Measurements from ENCODE around the gene TBC1D1. TPM values are rescaled to one million over a fixed set of nuclear protein-coding genes. Genes with fewer than 3 reads are reported as not detected.

Gene TBC1D1
- total RNA-seq, 1 donor from 2014 or later, result 107 TPM

DNA sequence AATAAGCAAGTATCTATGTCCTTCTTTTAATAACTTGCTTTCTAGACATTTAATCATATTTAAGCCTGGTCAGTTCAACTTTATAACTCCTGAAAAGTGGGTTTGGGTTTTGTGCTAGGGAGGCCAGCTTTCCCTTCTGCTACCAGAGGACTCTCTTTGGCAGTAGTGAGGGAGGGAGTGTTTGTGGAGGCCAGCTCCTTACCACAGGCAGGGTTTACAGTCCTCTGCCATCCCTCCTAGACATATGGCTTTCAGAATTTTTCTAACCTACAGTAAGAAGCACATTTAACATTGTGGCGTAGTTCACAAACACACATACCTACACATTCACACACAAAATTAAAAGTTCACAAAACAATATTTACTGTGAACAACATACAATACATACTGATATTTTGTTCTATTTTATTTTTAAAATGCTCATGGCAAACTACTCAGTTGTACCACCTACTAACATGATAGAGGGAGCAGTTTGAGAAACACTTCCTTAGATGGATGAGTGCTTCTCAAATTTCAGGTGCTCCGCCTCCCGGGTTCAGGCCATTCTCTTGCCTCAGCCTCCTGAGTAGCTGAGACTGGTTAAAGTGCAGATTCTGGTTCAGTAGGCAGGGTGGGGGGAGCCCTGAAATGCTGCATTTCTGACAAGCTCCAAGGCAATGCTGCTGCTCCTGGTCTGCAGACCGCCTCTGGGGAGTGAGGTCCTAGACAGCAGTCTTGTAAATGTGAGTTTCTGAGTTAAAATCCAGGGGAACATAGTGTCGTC lies 156.0 kb downstream of the TBC1D1 start:
- DNase-seq (ENCODE audit: low read depth in 2 of 2), result no peak

DNA sequence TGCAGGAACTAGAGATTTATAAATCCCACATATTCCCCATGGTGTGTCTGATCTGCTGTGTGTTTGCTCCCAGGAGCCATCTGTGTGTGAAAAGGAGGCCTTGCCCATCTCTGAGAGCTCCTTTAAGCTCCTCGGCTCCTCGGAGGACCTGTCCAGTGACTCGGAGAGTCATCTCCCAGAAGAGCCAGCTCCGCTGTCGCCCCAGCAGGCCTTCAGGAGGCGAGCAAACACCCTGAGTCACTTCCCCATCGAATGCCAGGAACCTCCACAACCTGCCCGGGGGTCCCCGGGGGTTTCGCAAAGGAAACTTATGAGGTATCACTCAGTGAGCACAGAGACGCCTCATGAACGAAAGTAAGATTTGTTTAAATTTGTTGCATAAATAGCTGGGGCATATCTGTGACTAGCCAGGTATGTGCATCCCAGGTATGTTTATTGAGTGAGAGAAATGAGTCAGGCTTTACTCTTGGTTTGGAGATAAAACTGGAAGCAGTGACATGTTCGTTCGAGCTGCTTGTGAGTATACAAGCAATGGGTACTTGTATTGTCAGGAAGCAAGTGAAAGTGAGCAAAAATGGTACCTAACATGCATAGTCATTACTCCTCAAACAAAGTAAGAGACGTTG lies 158.8 kb downstream of the TBC1D1 start:
- DNase-seq (ENCODE audit: low read depth in 2 of 2), result peak in 1 of 2 donors; percentile 50

DNA sequence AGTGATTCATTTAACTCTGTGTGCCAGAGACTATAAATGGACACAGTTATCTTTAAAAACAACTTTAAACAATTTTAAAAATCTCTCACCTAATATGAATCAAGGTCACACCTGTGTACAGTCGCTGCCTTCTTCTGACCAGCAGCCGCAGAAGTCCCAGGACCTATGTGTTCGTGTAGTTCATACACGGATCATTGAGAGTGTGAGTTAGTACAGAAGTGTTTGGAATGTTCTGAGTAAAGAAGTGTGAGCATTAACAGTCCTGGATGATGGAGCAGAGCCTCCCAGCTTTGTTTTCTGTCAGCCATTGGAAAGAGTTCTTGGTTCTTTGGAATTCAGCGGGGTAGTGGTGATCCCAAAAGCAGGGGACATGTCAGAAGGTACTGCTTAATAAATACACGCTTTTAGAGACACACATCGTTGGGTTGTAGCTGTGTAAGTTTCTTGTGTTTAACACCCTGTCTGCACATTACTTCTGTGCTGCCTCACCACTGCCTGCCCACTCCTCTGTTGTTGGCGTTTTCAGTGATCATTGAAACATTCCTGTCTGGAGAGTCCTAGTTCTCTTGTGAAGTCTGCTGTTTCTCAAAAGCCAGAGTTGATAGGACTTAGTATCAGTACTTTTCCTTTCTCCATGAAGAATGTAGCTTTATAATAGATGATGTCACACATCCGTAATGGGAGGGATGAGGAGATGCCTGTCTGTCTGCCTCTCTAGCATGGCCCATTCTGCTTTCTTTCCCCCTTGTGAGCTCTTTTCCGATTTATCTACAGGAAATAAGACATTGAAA lies 159.9 kb downstream of the TBC1D1 start:
- DNase-seq (ENCODE audit: low read depth in 2 of 2), result peak; percentile 85 to 89

DNA sequence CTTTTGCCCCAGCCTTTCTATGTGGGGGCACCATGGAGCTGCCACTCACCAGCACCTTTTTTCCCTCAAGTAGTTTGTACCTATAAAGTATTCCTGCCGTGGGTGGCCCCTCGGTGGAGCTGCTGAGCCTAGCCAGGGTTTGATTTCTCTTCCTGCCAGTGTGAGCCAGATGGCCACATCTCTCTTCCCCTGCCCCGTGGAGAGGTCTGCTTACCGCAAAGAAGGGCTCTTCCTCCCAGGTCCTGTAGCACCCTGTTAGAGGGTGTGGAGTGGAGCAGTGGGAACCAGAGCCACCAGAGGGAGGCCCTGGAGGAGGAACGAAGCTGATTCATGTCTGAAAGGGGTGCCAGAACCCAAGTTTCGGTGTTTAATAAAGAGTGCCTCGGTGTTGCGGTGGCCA lies 164.7 kb downstream of the TBC1D1 start:
- peak; percentile 41 to 80 for DNase-seq (ENCODE audit: low read depth in 2 of 2)

DNA sequence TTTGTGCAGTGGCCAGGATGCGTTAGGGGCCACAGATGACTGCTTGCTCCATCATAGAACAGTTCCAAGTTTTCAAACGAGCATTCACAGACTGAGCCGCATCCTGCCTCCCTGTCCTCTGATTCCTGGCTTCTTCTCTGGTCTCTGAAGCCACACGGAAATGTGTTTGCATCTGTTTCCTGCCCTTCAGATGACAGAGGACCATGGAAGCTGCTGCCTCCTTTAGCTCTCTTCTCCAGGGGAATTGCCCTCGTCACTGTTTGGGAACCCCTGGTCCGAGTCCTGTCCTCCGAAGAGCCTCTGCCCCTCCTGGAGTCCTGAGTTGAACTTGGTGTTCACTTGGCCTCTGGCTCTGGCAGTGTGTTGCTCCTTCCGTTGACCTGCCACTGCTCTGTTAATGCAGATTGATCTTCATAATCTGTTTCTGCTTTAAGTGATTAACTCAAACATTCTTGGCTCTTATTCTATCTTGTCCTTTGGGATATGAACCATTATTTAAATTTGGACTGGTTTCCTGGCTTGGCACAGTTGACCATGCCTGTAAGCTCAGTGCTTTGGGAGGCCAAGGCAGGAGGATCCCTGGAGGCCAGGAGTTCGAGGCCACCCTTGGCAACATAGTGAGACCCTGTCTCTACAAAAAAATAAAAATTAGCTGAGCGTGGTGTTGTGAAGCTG lies 165.3 kb downstream of the TBC1D1 start:
- peak; percentile 77 to 97 for DNase-seq (ENCODE audit: low read depth in 2 of 2)

DNA sequence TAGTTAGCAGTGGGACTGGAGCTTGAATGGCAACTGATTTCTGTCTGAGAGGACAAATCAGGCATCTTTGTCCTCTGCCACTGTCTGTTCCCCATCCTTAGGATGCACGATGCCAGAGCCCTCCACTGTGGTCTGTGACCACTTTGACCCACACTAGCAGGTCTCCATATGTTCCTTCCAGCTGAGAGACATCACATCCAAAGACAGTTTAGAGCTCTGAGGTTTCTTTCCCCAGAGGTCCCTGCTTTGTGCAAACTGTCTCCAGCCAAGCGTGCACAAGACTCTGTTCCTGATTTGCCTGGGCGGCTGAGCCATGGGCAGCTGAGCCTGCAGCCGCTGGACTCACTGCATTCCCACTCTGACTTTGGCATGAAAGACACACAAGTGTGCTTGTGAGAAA lies 167.3 kb downstream of the TBC1D1 start:
- DNase-seq (ENCODE audit: low read depth in 2 of 2), result no peak

DNA sequence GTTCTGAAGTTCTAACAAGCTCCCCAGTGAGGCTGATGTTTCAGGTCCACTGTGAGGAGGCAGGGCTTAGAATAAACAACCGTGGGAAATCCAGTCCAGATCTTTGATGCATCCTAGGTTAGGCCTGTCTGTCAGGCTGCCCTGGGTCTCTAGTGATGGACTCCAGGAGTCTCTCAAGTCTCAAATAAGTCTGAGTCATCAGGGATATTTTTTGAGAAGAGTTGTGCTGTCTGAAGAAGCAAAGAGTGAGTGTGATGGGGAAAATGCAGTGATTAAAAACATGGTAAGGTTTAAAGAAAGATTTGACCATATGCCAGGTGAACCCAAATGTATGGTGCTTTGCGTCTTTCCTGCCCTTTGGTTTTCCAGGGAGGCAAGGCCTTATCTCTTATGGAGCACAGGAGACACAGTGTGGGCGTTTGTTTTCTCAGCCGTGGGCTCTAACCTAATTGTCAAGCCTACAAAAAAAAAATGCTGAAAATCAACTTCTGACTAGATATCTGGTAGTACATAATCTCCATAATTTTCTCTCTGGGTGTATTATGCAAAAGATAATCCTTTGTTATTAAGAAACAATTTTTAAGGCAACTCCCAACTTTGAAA lies 170.0 kb downstream of the TBC1D1 start:
- no peak for DNase-seq (ENCODE audit: low read depth in 2 of 2)

DNA sequence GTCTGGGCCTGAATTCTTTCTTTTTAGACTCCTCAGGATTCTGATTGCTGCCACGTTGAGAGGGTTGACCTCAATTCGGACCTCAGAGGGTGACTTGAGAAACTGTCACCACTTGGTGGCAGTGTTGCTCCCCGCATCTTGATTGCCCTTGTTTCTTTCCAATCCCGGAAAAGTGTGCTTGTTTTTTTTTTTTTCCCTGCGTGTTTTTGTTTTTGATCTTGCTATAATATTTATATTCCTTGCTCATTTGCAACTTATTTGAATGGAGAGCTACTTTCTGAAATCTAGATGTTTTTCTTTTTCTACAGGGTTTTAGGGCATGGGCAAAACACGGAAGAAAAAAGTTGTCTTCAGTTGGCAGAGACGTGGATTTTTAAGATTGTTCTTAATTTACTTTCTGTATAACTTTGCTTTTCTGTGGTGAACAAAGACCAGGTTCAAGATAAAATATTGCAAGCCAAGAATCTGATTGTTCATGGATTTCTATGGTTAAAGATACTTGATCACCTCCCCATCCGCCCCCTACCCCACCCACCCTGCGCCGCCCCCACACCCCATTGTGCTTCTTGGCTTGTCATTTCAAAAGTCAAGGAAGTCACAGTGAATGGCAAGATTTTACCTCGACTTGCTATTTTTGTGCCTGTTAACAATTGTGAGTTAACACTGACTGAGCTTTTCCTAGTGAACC lies 171.3 kb downstream of the TBC1D1 start:
- peak; percentile 86 to 90 for DNase-seq (ENCODE audit: low read depth in 2 of 2)

DNA sequence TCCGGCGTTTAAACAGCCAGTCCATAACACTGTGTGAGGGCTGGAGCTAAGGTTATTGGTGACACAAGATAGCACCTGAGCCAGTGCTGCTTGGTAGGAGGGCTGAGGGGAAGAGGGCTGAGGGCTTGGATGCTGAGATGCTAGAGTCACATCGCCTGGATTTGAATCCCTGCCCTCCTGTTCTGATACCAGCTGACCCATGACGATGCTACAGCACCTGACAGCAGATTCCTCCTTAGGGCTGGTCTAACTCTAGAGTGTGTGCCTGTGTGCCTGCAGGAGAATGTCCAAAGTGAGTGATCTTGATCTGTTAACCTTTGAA lies 171.9 kb downstream of the TBC1D1 start:
- peak in 1 of 2 donors; percentile 11 for DNase-seq (ENCODE audit: low read depth in 2 of 2)

DNA sequence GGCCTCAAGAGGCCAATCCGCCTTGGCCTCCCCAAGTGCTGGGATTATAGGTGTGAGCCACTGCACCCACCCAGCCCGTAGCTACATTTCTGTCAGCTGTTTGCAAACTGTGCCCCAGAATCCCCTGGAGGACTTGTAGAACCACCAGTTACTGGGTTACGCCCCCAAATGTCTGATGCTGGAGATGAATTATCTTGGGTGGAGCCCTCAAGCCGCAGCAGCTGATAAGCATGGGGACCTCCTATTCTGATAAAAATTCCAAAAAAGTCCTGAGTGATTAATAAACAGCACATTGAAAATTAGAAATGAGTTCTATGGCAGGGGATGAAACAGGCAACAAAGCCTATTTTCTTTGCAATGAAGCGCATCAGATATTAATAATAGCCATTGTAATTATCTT lies 174.3 kb downstream of the TBC1D1 start:
- no peak for DNase-seq (ENCODE audit: low read depth in 2 of 2)

DNA sequence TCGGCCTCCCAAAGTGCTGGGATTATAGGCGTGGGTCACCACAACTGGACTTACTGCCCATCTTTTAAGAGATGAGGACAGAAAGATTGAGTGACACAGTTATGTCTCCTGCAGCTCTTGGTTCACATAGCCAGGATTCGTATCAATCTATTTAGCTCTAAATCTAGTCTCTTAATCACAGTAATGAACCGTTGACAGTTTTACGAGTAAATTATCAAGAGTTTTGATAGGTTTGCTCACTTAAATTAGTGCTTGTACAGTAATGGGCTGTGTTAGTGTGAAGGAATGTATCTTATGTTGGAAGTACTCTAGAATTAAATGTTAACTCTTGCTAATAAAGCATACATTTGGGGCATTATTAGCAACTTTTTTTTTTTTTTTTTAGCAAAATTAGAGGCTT lies 175.0 kb downstream of the TBC1D1 start:
- no peak for DNase-seq (ENCODE audit: low read depth in 2 of 2)

DNA sequence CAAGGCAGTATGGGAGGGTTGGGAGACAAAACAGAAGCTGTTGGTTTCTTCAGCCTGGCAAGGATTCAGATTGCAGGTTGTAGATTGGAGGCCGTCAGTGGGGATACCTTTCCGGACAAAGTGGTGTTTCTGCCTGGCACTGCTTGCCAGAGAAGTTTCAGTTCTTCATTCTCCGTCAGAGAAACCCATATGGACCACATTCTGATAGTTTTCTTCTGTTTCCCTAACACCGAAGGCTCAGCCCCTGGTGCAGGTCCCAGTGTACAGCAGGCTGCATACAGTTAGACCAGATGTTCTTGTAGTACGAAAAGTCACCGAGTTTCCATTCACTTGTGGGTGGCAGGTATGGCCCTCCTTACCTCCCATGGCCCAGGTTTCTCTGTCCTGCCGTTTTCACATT lies 176.6 kb downstream of the TBC1D1 start:
- DNase-seq (ENCODE audit: low read depth in 2 of 2), result no peak

DNA sequence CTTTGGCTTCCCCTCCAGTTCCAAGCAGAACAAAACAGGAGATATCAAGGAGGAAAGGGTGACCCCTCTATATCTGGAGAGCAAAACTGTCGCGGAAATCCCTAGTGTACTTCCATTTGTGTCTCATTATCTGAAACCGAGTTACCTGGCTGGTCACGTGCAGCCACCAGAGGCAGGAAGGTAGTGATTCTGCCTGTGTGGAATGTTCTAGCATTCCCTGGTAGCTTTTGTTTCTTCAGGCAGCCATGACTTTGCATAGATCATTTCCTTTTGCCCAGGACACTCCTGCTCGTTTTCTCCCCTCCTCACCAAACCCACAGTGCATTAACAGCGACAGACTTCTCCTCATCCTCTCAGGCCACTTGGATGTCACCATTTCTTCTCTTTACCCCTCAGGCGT lies 177.2 kb downstream of the TBC1D1 start:
- DNase-seq (ENCODE audit: low read depth in 2 of 2), result peak; percentile 51 to 72

DNA sequence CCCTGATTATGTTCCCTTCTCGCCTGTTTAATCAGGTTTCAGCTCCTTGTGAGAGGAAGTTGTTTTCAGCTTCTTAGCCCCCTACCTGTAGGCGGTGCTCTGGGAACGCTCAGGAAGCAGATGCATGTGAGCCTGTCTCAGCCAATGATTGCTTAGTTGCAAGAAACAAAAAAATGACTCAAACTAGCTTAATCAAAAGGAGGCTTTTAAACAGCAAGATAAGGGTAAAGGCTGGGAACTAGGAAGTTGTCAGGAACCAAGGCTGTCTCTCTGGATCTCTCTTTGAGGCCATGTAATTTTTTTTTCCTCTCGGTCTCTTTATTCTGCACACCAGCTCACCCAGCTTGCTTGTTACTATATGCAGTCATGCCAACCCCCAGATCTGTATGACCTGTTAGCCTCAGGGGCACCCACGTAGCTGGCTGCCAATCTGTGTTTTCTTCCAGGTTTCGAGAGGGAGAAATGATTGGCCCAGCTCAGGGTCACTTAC lies 178.4 kb downstream of the TBC1D1 start:
- DNase-seq (ENCODE audit: low read depth in 2 of 2), result peak; percentile 51 to 74

DNA sequence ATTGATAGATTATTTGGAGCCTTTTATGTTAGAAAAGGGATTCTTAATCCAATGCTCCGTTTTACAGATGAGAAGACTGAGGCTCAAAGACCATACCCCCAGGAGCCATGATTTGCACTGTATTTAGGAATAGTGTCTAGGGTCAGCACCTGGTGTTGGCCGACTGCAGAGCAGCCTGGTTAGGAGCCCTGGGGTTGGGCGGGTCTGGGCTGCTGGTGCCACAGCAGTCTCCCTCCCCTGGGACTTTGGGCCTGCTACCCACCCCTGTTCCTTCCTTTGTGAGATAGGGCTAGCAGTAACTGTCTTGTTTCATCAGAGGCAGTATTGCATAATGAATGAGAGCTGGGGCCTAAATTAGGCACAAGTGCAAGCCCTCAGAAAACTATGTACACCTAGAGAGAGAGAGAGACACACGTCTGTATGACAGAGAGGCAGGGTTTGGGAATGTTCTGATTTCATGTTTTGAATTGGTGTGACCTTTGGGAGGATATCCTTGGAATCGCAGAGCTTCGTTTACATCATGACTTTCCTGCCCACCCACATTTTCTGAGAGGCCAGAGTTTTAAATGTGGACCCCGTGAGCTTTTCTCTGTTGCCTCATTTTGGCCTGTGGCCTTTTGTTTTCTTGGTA lies 181.0 kb downstream of the TBC1D1 start:
- peak; percentile 8 to 39 for DNase-seq (ENCODE audit: low read depth in 2 of 2)

DNA sequence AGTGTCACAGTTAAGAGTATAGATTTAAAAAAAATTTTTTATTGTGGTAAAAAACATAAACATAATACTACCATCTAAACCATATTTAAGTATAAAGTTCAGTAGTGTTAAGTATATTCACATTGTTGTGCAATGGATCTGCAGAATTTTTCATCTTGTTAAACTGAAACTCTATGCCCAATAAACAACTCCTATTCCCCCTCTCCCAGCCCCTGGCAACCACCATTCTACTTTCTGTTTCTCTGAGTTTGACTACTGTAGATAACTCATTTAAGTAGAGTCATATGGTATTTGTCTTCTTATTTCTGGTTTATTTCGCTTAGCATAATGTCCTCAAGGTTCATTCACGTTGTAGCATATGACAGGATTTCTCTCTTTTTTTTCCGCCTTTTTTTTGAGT lies 181.7 kb downstream of the TBC1D1 start:
- DNase-seq (ENCODE audit: low read depth in 2 of 2), result no peak

DNA sequence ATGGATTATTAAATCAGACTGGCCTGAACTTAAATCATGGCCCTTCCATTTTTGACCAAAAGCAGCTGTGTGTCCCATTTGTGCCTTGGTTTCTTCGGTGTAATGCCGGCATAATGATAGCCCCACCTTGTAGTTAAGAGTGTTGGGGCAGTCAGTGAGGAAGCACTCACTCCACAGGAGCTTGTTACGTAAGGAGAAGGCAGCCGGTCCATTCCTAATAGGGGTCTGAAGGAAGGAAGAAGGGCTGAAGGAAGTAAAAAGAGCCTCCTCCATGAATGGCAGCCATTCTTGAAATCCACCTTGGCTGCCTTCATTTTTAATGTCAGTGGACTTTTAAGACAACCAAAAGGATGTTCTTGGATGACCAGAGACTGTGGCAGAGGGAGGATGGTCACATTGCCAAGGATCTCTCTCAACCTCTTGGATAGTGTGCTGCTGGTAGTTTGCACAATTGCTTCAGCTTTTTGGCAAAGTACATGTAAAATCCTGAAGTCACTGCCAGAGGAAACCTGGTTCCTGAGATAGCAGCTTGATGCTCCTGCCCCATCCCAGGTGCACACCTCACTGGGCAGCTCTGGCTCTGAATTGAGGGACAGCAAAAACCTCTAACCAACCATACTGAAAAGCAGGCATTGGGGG lies 182.8 kb downstream of the TBC1D1 start:
- no peak for DNase-seq (ENCODE audit: low read depth in 2 of 2)

DNA sequence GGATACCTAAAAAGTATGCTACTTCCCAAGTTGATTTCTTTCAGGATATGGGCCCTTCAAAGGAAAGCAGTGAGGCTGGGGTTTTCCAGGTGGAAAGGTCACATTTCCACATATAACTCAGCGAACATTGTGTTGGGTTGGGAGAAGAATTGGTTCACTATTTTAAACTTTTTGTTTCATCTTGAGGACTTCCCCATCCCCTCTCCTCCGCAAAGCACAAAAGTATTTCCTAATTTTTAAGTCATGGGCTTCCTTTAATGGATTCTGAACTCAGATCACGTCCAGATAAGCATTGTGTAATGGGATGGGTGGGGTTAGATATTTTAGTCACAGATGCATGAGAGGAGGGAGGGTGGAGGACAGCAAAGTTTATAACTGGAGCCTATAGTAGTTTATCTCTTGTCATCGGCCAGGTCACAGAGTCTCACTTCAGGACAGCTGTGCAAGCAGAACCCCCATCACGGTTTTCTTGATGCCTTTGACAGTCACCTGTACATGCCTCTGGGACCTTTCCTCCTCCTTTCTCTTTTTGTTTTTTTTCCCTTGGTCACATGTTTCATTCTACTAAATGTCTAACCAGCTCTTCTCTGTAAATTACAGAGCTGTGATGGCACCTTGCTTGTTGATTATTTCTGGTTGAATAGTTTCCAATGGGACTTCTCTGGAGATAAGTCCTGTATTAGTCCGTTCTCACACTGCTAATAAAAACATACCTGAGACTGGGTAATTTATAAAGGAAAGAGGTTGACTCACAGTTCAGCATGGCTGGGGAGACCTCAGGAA lies 184.7 kb downstream of the TBC1D1 start:
- DNase-seq (ENCODE audit: low read depth in 2 of 2), result peak in 1 of 2 donors; percentile 73

DNA sequence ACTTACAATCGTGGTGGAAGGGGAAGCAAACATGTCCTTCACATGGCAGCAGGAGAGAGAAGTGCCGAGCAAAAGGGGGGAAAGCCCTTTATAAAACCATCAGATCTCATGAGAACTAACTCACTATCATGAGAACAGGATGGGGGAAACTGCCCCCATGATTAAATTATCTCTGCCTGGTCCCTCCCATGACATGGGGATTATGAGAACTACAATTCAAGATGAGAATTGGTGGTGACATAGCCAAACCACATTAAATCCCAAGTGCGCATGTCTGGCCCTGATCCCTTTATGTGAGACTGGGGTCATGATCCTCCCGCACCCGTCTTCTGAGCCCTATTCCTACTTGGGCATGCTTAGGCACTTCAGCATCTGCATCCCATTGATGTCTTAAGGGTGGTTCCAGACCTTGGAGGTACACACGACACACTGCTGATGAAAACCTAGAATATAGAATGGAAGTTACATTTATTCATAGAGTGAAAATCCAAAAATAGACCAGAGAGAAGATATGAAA lies 185.3 kb downstream of the TBC1D1 start:
- no peak for DNase-seq (ENCODE audit: low read depth in 2 of 2)

Measured in lung microvascular endothelial cell (primary cell).